H7 (cell line): ENCODE measurements around the gene STARD3. TPM values are rescaled to one million over a fixed set of nuclear protein-coding genes. Genes with fewer than 3 reads are reported as not detected.

Experiments used
- DNase-seq: peaks from one replicate; pipeline ENCODE4 v3.0.0; 2012
- H3K27me3 ChIP-seq: 2 replicates; pipeline ENCODE4 v1.6.0; 2011; ENCODE audit warnings: mild to moderate bottlenecking, low read length; ENCODE audit not compliant: control insufficient read depth, insufficient read depth
- H3K36me3 ChIP-seq: replicated peaks from 2 replicates; pipeline ENCODE4 v1.5.1; 2011; ENCODE audit warnings: low read length; ENCODE audit not compliant: control insufficient read depth, insufficient read depth
- H3K4me3 ChIP-seq: 2 replicates; pipeline ENCODE4 v1.5.1; 2011; ENCODE audit warnings: low read depth, mild to moderate bottlenecking, control low read depth, low read length, moderate library complexity; ENCODE audit not compliant: insufficient read depth
- total RNA-seq: library from RNA; depleted of rRNA; stranded (reverse); fragments of >200 nt; shearing (Covaris generic); gene quantifications from 2 replicates; pipeline ENCODE4 v1.2.3, GENCODE V29; 2014

Gene STARD3
- total RNA-seq, 1 experiment from 2014 or later = 55.6 TPM

- Histone ChIP-seq H3K4me3 (no peak overlapping the region), H3K36me3 (peaks cover 4% of the 10 kb centered on the region), H3K27me3 (peaks cover 22% of the 10 kb centered on the region)
- DNase-seq = peak; percentile 77
Observed at GRCh38 chr17:39662551-39663339, 25.8 kb downstream of the STARD3 start.

GRCh38 chr17:39663340-39663687 is 26.4 kb downstream of the STARD3 start:
- Histone ChIP-seq H3K36me3 (peaks cover 4% of the 10 kb centered on the region), H3K27me3 (peaks cover 28% of the 10 kb centered on the region), H3K4me3 (peak overlapping the region; percentile 38; the same call in 1 of the 2 replicates)
- DNase-seq = peak; percentile 88

DNA sequence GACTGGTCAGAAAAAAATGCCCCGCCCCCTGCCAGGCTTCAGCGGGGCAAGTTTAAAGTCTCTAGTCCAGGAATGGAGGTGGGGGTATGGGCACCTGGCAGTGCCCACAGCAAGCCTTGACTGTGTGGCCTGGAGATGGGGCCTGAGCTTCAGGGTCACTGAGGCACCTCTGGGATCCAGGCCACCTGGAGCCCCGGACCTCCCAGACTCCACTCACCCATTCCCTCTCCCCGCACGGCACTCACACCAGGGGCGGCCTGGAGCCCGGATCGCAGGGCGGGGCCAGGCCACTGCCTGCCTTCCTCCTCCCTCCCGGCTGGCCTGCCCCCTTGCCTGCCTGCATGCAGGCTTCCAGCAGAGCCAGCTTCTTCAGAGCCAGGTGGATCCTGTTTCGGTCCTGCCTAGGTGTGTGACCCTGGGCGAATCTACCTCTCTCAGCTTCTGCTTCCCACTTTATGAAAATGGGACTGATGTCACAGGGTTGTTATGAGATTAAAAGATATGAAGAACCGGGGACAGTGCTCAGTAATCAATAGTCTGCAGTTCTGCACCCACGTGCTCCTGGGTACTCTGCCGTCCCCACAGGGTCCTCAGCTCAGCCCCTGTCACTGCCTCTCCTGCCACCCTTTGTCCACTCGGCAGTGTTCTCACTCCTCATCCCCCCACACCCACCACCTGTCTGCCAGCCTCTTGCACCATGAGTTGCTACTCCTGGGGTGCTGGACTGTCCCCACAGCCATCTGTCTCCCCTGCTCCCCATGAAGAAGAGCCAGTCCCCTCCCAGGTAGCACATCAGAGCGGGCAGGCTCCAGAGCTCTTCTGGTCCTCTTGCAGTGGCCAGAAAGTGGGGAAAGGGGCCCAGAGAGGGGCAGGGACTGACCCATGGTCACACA is 27.0 kb downstream of the STARD3 start:
- peak overlapping the region; percentile 38 for H3K4me3 ChIP-seq
- DNase-seq = peak; percentile 95

DNA sequence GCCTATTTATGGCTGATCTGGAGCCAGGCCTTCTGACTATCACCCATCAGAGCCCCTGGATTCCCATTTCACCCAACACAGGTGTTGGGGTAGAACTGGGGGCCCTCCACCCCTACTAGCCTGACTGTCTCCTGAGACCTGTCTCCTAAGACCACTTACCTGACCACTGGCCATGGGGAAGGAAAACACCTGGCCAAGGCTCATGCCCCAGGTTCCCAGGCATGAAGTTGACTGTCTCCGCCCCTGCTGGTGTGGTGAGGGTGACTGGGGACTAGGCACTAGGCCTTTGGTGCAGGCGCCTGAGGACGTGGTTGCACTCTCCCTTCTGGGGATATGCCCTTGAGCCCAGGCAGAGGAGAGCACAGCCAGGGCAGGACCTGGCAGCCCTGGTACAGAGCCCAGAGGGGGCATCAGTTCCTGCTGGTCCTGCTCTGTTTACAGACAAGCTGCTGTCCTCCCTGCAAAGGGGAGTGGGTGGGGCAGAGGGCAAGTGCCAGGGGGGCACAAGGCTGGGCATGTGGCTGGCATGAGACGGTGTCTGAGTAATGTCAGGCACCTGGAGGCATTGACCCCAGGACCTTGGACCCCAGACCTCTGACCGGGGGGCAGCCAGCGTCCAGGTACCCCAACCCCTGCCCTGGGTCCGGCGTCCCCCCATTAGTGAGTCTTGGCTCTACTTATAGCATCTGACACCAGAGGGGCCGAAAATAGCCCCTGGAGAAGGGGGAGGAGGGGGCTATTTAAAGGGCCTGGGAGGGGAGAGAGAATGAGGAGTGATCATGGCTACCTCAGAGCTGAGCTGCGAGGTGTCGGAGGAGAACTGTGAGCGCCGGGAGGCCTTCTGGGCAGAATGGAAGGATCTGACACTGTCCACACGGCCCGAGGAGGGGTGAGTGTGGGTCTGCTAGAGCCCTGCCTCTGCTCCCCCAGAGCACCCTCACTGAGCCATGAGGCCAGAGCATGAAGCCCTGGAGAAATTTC is 27.9 kb downstream of the STARD3 start, which contains the start of gene TCAP:
Gene TCAP (plus strand): TSS at position 769 of the 981 bp plus-strand sequence. CDS start 11 bp downstream, at position 780.
- no peak within 1 kb of the TSS; the same call in 1 of the 2 replicates for H3K4me3 ChIP-seq
- DNase-seq = peak; percentile 57
- peaks cover 36% of the 10 kb centered on the region for H3K27me3 ChIP-seq
- peaks cover 3% of the 10 kb centered on the region for H3K36me3 ChIP-seq

More for the DNA sequence above, 27.0 kb downstream of the STARD3 start:
- peaks cover 33% of the 10 kb centered on the region for H3K27me3 ChIP-seq
- H3K36me3 ChIP-seq = peaks cover 4% of the 10 kb centered on the region

DNA sequence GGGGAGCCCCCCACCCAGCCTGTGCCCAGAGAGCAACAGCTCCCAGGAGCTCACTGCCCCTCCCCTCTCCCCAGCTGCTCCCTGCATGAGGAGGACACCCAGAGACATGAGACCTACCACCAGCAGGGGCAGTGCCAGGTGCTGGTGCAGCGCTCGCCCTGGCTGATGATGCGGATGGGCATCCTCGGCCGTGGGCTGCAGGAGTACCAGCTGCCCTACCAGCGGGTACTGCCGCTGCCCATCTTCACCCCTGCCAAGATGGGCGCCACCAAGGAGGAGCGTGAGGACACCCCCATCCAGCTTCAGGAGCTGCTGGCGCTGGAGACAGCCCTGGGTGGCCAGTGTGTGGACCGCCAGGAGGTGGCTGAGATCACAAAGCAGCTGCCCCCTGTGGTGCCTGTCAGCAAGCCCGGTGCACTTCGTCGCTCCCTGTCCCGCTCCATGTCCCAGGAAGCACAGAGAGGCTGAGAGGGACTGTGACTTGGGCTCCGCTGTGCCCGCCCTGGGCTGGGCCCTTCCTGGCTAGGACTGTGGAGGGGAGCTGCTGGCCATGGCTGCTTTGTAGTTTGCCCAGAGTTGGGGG is 28.8 kb downstream of the STARD3 start:
- peak; percentile 74 for DNase-seq
- peaks cover 2% of the 10 kb centered on the region for H3K36me3 ChIP-seq
- H3K27me3 ChIP-seq = peaks cover 36% of the 10 kb centered on the region
- no peak overlapping the region for H3K4me3 ChIP-seq

DNA sequence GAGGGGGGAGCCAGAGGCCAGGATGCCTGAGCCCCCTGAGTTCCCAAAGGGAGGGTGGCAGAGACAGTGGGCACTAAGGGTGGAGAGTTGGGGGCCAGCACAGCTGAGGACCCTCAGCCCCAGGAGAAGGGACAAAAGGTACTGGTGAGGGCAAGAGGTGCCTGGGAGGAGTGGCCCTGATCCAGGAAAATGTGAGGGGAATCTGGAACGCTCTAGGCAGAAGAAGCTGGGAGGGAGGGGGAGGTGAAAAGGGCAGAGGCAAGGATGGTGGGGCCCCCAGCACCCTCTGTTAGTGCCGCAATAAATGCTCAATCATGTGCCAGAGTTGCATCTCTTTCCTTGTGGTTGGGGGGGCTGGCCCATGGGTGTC is 29.3 kb downstream of the STARD3 start:
- no peak overlapping the region for H3K4me3 ChIP-seq
- H3K27me3 ChIP-seq = peaks cover 36% of the 10 kb centered on the region
- peak; percentile 69 for DNase-seq
- peaks cover under 1% of the 10 kb centered on the region for H3K36me3 ChIP-seq

- peaks cover 36% of the 10 kb centered on the region for H3K27me3 ChIP-seq
Observed at GRCh38 chr17:39666601-39667261, 29.8 kb downstream of the STARD3 start.

DNA sequence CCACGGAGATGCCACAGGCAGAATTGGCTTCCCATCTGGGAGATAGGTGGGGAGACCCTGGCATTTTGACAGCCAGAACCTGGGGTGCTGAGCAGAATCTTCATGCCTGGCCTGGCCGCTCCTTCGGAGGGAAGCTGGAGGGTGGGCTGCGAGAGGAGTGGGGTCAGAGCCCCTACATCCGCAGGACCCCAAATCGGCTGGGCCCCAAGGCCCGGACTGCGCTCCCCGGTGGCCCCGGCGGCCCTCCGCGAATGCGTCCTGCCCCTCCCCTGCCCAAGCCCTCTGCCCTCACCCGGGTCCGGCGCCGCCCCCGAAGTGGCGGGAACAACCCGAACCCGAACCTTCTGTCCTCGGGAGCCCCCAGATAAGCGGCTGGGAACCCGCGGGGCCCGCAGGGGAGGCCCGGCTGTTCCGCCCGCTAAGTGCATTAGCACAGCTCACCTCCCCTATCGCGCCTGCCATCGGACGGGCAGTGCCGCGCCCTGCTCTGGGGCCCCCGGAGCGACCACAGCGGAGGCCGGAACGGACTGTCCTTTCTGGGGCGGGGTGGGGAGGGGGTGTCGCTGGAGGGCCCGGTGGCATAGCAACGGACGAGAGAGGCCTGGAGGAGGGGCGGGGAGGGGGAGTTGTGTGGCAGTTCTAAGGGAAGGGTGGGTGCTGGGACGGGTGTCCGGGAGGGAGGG is 30.5 kb downstream of the STARD3 start:
- Histone ChIP-seq H3K36me3 (no peaks in the 10 kb centered on the region), H3K27me3 (peaks cover 36% of the 10 kb centered on the region), H3K4me3 (peak overlapping the region; percentile 49)
- peak; percentile 89 for DNase-seq

More at GRCh38 chr17:39666601-39667261, 29.8 kb downstream of the STARD3 start:
- H3K36me3 ChIP-seq = no peaks in the 10 kb centered on the region
- 0 out of 2 replicates have a peak overlapping the region, but pooled peaks have one; percentile 49 for H3K4me3 ChIP-seq
- DNase-seq = peak; percentile 53

- peak within 1 kb of the TSS; percentile 49 for H3K4me3 ChIP-seq
- peak; percentile 95 for DNase-seq
- H3K27me3 ChIP-seq = peaks cover 36% of the 10 kb centered on the region
- H3K36me3 ChIP-seq = no peaks in the 10 kb centered on the region
Observed at GRCh38 chr17:39667945-39668924, 31.3 kb downstream of the STARD3 start, which contains the start of gene PNMT. Gene PNMT (plus strand): TSS chr17:39668453. CDS start chr17:39668476, 23 bp downstream.

GRCh38 chr17:39669897-39670735 is 33.2 kb downstream of the STARD3 start:
- H3K36me3 ChIP-seq = no peaks in the 10 kb centered on the region
- DNase-seq = no peak
- no peak overlapping the region for H3K4me3 ChIP-seq
- peaks cover 36% of the 10 kb centered on the region for H3K27me3 ChIP-seq

DNA sequence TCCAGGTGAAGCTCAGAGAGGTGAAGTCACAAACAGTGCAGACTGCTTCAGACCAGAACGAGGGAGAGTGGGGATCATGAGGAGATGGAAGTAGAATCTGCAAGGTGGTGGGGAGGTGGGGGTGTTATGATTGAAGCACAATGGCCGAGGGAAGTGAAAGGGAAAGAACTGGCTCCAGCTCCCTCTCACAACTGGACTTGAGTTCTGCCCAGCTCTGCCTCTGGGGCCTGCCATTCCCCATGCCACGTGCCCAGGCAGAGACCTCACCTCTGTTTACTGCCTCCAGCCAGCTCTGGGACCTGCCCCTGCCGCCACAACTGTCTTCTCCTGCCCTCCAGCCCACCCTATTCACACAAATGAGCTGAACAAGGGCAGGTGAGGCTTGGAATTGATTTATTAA is 33.8 kb downstream of the STARD3 start:
- Histone ChIP-seq H3K27me3 (peaks cover 34% of the 10 kb centered on the region), H3K36me3 (no peaks in the 10 kb centered on the region), H3K4me3 (no peak overlapping the region)
- DNase-seq = no peak
